Nucleus accumbens (tissue), 56 donors: ENCODE measurements around the gene TSHZ1.

Experiments used
- DNase-seq, 56 donors: peaks; one replicate each; lab custom pipeline; 2025; lab: John Stamatoyannopoulos, UW

TSHZ1 gene

DNA sequence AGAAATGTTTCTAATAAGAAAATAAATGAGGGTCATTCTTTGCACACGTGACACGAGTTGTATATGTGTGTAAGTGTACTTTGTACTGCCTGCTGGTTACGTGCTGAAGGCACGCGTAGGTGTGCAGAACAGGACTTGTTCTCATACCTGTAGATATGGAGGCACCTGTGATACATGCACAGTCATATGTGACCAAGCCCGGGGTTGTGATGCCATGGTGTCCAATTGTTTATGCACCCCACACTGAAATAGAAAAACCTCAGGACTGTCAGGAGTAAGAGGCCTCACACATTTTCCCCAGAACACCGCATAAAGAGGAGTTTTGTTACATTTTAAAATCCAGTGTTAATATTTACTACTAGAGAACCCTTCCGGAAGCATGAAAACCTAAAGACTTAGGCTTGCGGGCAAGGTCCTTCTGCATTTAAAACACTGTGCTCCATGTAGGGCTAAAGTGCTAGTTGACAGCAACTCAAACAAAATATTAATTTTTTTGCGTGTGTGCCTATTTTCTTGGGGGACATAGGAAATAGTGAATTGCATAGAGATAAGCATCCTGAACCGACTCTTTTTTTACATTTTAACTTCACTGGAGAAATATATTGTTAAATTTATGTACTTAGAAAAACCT is 9.3 kb downstream of the TSHZ1 start:
- no peak for DNase-seq

- DNase-seq = peak in 1 of 56 donors; percentile 41
Observed at GRCh38 chr18:75220551-75221355, 10.2 kb downstream of the TSHZ1 start.

- no peak for DNase-seq
Observed at GRCh38 chr18:75221397-75221796, 10.8 kb downstream of the TSHZ1 start.

GRCh38 chr18:75221897-75222296 is 11.3 kb downstream of the TSHZ1 start:
- DNase-seq = no peak

GRCh38 chr18:75222407-75222806 is 11.8 kb downstream of the TSHZ1 start:
- no peak for DNase-seq

GRCh38 chr18:75223687-75224347 is 13.2 kb downstream of the TSHZ1 start:
- no peak for DNase-seq

GRCh38 chr18:75226286-75226955 is 15.8 kb downstream of the TSHZ1 start:
- no peak for DNase-seq

DNA sequence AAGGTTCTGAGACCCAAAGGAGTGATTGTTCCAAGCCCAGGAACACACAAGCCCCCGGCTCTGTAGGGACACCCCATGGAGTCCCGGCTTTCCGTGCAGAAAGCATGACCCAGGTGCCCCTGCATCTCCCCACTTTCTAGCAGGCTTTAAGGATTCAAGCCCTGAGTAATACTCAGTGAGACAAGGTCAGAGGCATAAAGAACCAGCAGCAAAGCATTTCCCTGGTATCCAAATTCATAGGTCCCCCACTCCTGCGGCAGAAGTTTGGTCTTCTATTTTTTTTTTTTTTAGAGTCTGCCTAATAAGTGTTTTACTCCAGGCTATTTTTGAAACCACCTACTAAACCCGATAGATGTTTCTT is 16.3 kb downstream of the TSHZ1 start:
- DNase-seq = no peak

- no peak for DNase-seq
Observed at GRCh38 chr18:75227535-75228296, 17.1 kb downstream of the TSHZ1 start.

- no peak for DNase-seq
Observed at GRCh38 chr18:75228967-75229366, 18.4 kb downstream of the TSHZ1 start.

GRCh38 chr18:75229437-75229836 is 18.8 kb downstream of the TSHZ1 start:
- no peak for DNase-seq

DNA sequence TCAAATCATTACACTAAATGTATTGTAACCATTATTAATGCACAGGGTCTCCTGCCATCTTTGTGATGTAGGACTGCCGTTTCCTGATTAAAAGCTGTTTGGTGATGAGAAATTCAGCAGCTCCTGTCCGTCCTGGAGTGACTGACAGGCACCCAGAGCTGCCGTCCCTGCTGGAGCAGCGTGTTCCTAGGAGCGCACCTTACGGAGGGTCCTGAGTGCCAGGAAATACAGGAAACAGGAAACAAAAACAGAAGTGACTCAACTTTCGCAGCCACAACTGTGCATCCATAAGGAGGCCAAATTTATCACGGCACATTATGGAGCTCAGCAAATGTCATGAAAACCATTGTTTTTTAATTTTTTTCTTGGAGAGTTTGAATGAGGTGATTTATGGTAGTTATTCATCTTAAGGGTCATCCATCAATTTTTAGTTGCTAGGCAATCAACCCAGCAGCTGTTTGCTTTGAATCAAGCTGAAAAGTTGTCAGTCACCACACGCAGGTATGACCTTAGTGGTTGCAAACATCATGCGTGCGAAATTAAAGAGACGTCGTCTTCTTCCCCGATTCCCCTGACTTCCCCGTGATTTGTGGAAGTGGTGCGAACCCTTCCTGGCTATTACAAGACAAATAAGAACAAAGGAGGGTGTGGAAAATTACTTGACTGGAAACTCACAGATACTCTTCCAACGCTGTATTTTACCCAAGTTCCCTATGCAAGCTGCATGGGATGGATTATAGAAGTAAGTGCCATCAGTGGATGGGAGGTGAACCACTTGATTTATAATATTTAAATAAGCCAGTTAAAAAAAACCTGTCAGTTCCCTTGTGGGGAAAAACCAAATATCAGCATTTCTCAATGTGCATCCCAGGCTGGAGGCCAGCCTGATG is 19.8 kb downstream of the TSHZ1 start:
- no peak for DNase-seq

DNA sequence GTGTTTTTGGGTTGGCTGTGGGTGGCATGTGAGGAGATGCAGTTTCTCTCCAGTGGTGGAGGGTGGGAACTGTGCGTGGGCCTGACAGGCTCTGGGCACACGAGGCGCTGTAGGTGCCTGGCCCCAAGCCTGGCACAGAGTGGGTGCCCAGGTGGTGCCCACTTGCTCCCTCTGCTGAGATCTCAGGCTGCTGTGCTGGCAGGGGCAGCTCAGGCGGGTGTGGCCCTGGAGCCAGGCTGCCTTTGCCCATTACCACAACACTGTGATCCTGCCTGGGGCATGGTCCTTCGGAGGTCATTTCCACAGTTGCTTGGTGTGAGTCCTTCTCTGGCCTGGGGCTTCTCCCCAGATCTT is 20.4 kb downstream of the TSHZ1 start:
- DNase-seq = no peak

DNA sequence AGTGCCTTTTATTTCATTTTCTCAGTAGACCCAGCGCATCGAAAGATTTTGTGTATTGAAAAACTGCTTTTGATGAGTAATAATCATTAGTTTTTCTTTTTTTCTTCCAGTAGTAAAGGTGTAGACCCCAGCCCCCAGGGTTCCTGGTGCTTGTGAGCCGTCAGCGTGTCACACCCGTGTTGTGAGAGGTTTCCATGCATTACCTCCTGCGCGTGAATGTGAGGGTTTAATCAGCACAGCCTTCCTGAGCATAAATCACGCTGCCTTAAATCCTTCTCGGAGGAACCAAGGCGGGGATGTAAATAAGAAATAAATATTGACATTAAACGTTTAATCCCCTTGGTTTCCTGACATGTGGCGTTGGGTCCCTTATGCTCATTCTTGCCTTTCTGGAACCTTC is 24.3 kb downstream of the TSHZ1 start:
- no peak for DNase-seq

DNA sequence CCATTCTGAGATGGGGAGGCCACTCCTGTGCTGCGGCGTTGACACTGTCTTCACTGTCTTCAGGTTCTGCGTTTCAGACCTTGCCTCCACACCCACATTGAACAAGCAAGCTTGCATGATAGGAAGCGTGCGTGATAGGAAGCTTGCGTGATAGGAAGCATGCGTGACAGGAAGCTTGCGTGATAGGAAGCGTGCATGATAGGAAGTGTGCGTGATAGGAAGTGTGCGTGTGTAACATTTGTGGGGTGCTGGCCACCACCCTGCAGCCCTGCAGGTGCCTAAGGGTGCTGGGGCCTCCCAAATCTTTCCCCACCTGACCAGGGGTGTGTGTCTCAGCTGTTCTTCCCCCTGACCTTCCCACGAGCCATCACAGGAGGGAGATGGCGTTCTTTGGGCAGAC is 25.3 kb downstream of the TSHZ1 start:
- no peak for DNase-seq

DNA sequence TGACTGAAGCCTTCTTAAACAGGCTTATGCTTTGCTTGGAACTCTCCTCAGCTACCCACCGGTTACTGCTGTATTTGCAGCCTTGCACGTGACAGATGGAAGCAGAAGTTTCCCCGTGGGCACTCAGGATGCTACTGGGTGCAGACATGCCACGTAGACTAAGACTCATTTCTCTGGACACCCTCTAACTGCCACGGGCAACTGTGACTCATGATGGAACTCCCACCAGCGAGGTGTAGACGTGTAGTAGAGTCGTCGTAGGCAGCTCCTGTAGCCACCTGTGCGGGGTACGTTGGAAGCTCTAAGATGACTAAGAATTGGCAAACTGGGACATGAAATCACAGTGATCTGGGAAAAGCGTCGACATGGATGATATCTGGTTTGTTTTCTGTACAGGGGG is 27.5 kb downstream of the TSHZ1 start:
- DNase-seq = peak in 11 of 56 donors; percentile 25 to 69 (median 46)

- DNase-seq = no peak
Observed at GRCh38 chr18:75238786-75239185, 28.2 kb downstream of the TSHZ1 start.

DNA sequence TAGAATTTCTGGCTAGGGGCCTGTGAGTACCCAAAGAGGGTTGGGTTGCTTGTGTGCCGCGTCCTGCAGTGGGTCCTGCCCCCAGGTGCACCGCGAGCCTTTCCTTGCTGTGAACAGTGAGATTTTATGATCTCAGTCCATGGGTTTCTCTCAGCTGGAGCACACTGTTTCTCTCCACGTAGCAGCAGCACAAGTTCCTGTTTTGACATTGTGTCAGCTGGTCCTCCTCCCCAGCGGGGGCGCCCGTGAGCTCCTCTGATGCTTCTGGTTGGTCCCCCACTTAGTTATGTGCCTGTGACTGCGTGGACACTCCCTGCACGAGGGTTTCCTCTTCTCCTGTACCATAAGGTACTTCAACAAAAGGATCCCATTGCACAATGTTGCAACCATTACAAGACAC is 29.8 kb downstream of the TSHZ1 start:
- no peak for DNase-seq

GRCh38 chr18:75241705-75242104 is 31.1 kb downstream of the TSHZ1 start:
- no peak for DNase-seq
